HG02678 (cell line): ENCODE results near the gene SH3YL1.

ENCODE experiments used
- ATAC-seq: cut with Tn5 transposase; IDR thresholded peaks from one replicate; pipeline ENCODE4 v1.9.1; 2021; ENCODE audit warnings: mild to moderate bottlenecking, moderate library complexity; ENCODE audit not compliant: unreplicated experiment

SH3YL1 gene

DNA sequence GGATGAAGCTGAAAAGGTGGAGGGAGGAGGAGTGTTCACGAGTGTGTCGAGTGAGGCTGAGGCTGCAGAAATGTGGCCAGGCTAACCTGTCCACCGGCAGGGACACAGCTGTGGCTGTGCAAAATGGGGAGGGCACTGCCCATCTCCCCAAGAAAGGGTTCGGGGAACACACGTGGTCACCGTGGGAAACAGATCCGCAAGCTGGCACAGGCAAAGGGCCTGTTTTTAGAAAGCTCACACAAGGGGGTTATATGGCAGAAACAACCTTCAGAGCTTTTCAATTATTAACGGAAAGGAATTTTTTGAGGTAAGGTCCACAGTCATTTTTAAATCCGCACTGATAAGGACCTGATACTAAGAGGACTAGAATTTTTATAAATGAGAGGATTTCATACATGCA, 35.7 kb downstream of the SH3YL1 start:
- no peak for ATAC-seq

DNA sequence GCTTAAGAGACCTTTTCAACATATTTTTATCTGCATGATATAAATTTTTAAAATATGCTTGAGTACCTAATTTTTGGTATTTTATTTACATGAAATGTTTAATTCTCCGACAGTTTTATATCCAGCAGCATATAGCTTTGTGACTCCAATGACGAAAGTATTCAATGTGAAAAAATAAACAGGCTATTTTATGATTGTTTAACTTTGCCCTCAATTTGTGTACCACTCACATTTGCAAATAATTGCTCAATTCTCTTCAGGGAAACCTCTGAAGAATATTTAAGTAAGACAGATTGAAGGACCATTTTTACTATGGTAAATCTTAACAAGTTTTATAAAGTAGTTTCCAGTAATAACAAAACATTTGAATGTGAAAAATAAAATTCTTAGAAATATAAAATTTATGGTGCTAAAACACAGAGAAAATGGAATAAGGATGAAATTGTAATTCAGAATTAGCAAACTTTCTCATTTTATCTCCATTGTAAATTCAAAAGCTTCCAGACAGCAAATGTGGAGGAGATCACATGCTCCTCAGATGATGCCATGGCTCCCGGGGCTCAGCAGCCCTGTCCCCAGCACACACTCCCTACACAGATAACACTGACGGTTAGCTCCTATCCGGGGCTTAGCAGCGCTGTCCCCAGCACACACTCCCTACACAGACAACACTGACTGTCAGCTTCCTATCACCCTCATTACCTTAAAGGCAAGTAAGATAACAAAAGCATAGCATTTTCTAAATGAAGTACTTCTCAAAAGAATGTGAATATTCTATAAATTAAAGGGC, 39.7 kb downstream of the SH3YL1 start:
- ATAC-seq = no peak

GRCh38 chr2:223451-223850, 40.4 kb downstream of the SH3YL1 start:
- ATAC-seq = no peak

DNA sequence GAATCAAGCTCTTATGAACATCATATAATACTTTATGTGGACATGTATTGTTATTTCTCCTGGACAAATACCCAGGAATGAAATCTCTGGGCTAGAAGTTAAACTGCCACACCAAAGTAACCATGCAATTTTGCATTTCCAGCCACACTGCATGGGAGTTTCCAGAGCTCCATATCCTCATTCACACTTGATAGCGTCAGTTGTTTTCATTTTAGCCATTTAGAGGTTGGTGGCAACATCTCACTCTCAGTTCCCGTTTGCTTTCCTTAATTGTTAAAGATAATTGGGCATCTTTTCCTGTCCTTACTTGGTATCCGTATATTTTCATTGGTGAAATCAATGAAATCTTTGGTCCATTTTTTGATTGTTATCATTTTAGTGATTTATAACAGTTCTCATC, 47.8 kb downstream of the SH3YL1 start:
- ATAC-seq = no peak

- no peak for ATAC-seq
These were observed 49.7 kb downstream of the SH3YL1 start for GRCh38 chr2:213932-214693.

DNA sequence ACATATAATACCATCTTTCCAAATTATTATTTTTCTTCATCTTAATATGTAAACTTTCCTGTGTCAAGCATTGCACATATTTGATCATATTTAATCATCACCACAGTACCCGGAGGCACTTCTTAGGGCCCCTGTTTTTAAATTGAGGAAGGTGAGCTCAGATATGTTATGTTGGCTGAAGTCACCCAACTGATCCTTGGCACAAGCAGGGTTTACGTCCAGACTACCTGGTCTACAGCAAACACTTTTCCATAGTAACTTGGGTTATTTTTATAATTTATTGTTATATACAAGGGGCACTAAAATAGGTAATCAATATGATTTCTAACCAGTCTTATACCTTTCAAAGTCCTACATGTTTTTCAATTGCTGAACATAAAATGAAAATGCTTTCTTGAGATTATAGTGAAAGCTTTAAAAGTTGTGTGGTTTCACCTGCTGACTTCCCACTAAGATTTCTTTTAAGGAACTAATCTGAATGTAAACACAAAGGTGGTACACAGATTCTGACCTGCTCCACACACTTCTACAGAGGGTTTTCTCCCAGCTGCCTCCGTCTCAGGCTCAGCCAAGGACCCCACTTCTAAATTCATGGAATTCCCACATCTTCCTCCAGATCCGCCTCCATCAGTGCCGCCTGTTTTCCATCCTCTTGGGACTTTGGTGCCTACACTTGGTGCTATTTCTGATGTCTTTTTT, 52.2 kb downstream of the SH3YL1 start:
- ATAC-seq = no peak

- no peak for ATAC-seq
These were observed 53.2 kb downstream of the SH3YL1 start for GRCh38 chr2:210660-211059.

- ATAC-seq = no peak
These were observed 54.4 kb downstream of the SH3YL1 start for GRCh38 chr2:209470-209869.

GRCh38 chr2:208335-208734, 55.5 kb downstream of the SH3YL1 start:
- no peak for ATAC-seq

- ATAC-seq = no peak
These were observed 59.8 kb downstream of the SH3YL1 start for GRCh38 chr2:203984-204383.

DNA sequence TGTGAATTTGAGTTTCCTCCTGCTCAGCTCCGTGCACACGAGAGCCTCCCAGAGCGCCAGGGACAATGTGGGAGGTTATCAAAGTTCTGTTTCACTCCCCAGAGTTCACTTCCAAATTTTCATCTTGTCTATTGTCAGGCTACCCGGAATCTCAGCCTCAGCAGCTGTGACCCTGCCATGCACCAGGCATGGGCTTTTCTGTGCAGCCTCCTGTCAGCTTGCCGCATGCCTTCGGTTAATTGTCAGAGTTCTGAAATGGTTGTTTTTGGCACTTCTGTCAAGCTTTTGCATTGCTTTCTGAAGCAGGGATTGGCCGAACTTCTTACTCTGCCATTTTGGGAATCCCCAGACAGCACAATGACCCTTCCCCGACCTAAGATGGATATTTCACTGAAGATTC, 60.4 kb downstream of the SH3YL1 start:
- ATAC-seq = no peak

- no peak for ATAC-seq
These were observed 60.9 kb downstream of the SH3YL1 start for GRCh38 chr2:202945-203344.

GRCh38 chr2:201648-202433, 62.0 kb downstream of the SH3YL1 start:
- ATAC-seq = no peak

GRCh38 chr2:199041-199966, 64.5 kb downstream of the SH3YL1 start:
- no peak for ATAC-seq

GRCh38 chr2:196406-196805, 67.4 kb downstream of the SH3YL1 start:
- ATAC-seq = no peak

GRCh38 chr2:195932-196331, 67.9 kb downstream of the SH3YL1 start:
- no peak for ATAC-seq

DNA sequence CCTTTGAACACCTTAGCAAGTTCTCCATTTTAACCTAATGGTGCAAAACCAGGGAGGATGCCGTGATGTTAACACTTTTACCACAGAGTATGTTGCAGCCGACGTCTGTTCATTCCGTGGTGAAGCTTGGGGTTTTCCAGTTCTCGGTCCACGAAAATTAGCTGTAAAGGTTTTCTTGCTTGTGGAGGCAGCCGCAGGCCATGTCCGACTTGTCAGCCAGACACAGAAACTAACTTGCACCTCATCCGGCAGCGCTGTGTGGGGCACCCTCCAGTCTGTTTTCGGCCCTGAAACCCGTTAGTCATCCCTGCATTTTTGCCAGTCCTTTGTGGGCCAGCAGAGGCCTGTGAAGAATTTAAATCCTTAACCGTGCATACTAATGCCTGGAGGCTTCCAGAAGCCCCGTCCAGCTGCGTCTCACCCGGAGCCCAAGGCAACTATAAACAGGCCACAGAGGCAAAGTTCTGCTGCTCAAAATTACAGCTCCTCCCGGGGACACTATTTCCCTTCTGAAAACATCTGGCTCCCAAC, 70.6 kb downstream of the SH3YL1 start:
- no peak for ATAC-seq

GRCh38 chr2:191311-192190, 72.3 kb downstream of the SH3YL1 start:
- no peak for ATAC-seq

DNA sequence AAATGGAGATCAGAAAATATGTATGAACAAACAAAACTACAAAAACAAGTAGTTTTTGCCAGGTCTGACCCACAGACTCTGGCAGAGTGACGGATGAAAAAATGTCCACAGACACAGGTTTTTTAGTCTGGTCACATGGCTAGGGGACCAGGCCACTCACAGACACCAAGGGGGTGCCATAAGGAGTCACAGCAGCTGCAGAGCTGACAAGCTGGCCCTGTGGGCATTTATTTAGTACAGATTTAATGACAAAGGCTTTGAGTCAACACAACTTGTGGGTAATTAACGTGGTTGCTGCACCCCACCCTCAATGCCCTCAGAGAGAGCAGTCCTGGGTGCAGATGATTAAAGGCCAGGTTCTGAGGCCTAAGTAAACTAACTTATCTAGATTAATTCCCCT, 76.0 kb downstream of the SH3YL1 start:
- no peak for ATAC-seq
